ACC112 (cell line): ENCODE results near the gene DNAJB8.

Experiments used
- H2AFZ ChIP-seq: fragments of 200-600 bp; sonication (generic); one replicate; pipeline ENCODE4 v1.6.0; 2017; ENCODE audit warnings: antibody characterized with exemption, low read length; ENCODE audit not compliant: unreplicated experiment
- H3K27ac ChIP-seq: fragments of 200-600 bp; sonication (generic); 2 replicates; pipeline ENCODE4 v1.5.1; 2014; ENCODE audit warnings: low read depth, mild to moderate bottlenecking, antibody characterized with exemption, low read length, moderate library complexity
- H3K27me3 ChIP-seq: fragments of 200-600 bp; sonication (generic); 2 replicates; pipeline ENCODE4 v1.6.1; 2014; ENCODE audit warnings: mild to moderate bottlenecking, antibody characterized with exemption, low read length, moderate library complexity, mixed read lengths; ENCODE audit not compliant: insufficient read depth
- H3K36me3 ChIP-seq: fragments of 200-600 bp; sonication (generic); 2 replicates; pipeline ENCODE4 v1.6.1; 2016; ENCODE audit warnings: mild to moderate bottlenecking, antibody characterized with exemption, low read length, moderate library complexity, mixed read lengths; ENCODE audit not compliant: insufficient read depth
- H3K4me1 ChIP-seq: fragments of 200-600 bp; sonication (generic); one replicate; pipeline ENCODE4 v1.6.1; 2016; ENCODE audit warnings: low read length, mixed read lengths; ENCODE audit not compliant: insufficient read depth, unreplicated experiment, control insufficient read depth
- H3K4me3 ChIP-seq: fragments of 200-600 bp; sonication (generic); 2 replicates; pipeline ENCODE4 v1.5.1; 2014; ENCODE audit warnings: mild to moderate bottlenecking, low read depth, low read length
- H3K79me2 ChIP-seq: fragments of 200-600 bp; sonication (generic); one replicate; pipeline ENCODE4 v1.6.0; 2016; ENCODE audit warnings: low read length; ENCODE audit not compliant: control insufficient read depth, unreplicated experiment, insufficient read depth

The DNAJB8 gene

GRCh38 chr3:128493570-128494366 is 27.1 kb upstream of the DNAJB8 start:
- no peak overlapping the region for H3K27ac ChIP-seq
- H2AFZ ChIP-seq: no peak overlapping the region
- no peaks in the 10 kb centered on the region for H3K79me2 ChIP-seq
- H3K27me3 ChIP-seq: peaks cover 77% of the 10 kb centered on the region
- no peak overlapping the region for H3K4me3 ChIP-seq
- H3K36me3 ChIP-seq: no peaks in the 10 kb centered on the region
- peaks cover 12% of the 10 kb centered on the region for H3K4me1 ChIP-seq

- H2AFZ ChIP-seq: no peak within 1 kb of the TSS
- H3K36me3 ChIP-seq: no peaks in the 10 kb centered on the region
- no peaks in the 10 kb centered on the region for H3K79me2 ChIP-seq
- no peak within 1 kb of the TSS for H3K27ac ChIP-seq
- H3K4me3 ChIP-seq: no peak within 1 kb of the TSS
- peaks cover 8% of the 10 kb centered on the region for H3K4me1 ChIP-seq
- H3K27me3 ChIP-seq: peaks cover 78% of the 10 kb centered on the region
Observed at GRCh38 chr3:128492671-128493569, 26.2 kb upstream of the DNAJB8 start, which contains the start of gene GATA2. Gene GATA2, minus strand, starts transcription at chr3:128493201. Its CDS starts 6,170 bp downstream, at chr3:128487031.

- Histone ChIP-seq H3K79me2 (no peaks in the 10 kb centered on the region), H3K27me3 (peaks cover 74% of the 10 kb centered on the region), H3K4me1 (peaks cover 6% of the 10 kb centered on the region), H2AFZ (no peak overlapping the region), H3K27ac (no peak overlapping the region), H3K36me3 (no peaks in the 10 kb centered on the region), H3K4me3 (no peak overlapping the region)
Observed at GRCh38 chr3:128491941-128492670, 25.4 kb upstream of the DNAJB8 start.

GRCh38 chr3:128491691-128491940 is 24.9 kb upstream of the DNAJB8 start:
- H3K4me3 ChIP-seq: no peak overlapping the region
- H2AFZ ChIP-seq: no peak overlapping the region
- H3K27ac ChIP-seq: no peak overlapping the region
- no peaks in the 10 kb centered on the region for H3K36me3 ChIP-seq
- H3K79me2 ChIP-seq: no peaks in the 10 kb centered on the region
- H3K4me1 ChIP-seq: peaks cover under 1% of the 10 kb centered on the region
- peaks cover 74% of the 10 kb centered on the region for H3K27me3 ChIP-seq

GRCh38 chr3:128490915-128491690 is 24.4 kb upstream of the DNAJB8 start:
- no peaks in the 10 kb centered on the region for H3K4me1 ChIP-seq
- H3K36me3 ChIP-seq: no peaks in the 10 kb centered on the region
- H2AFZ ChIP-seq: no peak overlapping the region
- no peak overlapping the region for H3K27ac ChIP-seq
- no peak overlapping the region for H3K4me3 ChIP-seq
- H3K27me3 ChIP-seq: peaks cover 74% of the 10 kb centered on the region
- H3K79me2 ChIP-seq: no peaks in the 10 kb centered on the region

- H3K79me2 ChIP-seq: no peaks in the 10 kb centered on the region
- H3K4me3 ChIP-seq: no peak overlapping the region
- H3K27ac ChIP-seq: no peak overlapping the region
- H2AFZ ChIP-seq: no peak overlapping the region
- no peaks in the 10 kb centered on the region for H3K4me1 ChIP-seq
- peaks cover 69% of the 10 kb centered on the region for H3K27me3 ChIP-seq
- H3K36me3 ChIP-seq: no peaks in the 10 kb centered on the region
Observed at GRCh38 chr3:128490650-128490914, 23.9 kb upstream of the DNAJB8 start.

GRCh38 chr3:128489927-128490649 is 23.4 kb upstream of the DNAJB8 start:
- Histone ChIP-seq H3K27ac (no peak overlapping the region), H3K4me3 (peak overlapping the region; percentile 93), H2AFZ (peak overlapping the region; percentile 64), H3K4me1 (no peaks in the 10 kb centered on the region), H3K27me3 (peaks cover 64% of the 10 kb centered on the region), H3K79me2 (no peaks in the 10 kb centered on the region), H3K36me3 (no peaks in the 10 kb centered on the region)

- H3K36me3 ChIP-seq: no peaks in the 10 kb centered on the region
- no peak overlapping the region for H3K27ac ChIP-seq
- no peaks in the 10 kb centered on the region for H3K4me1 ChIP-seq
- peak overlapping the region; percentile 64 for H2AFZ ChIP-seq
- H3K79me2 ChIP-seq: no peaks in the 10 kb centered on the region
- H3K27me3 ChIP-seq: peaks cover 64% of the 10 kb centered on the region
- peak overlapping the region; percentile 93 for H3K4me3 ChIP-seq
Observed at GRCh38 chr3:128489674-128489926, 22.9 kb upstream of the DNAJB8 start.

GRCh38 chr3:128488991-128489673 is 22.4 kb upstream of the DNAJB8 start:
- H3K4me3 ChIP-seq: peak overlapping the region; percentile 93
- peak overlapping the region; percentile 14; the same call in 1 of the 2 replicates for H3K27ac ChIP-seq
- peak overlapping the region; percentile 64 for H2AFZ ChIP-seq
- no peaks in the 10 kb centered on the region for H3K36me3 ChIP-seq
- H3K79me2 ChIP-seq: no peaks in the 10 kb centered on the region
- no peaks in the 10 kb centered on the region for H3K4me1 ChIP-seq
- peaks cover 62% of the 10 kb centered on the region for H3K27me3 ChIP-seq
